A673 (cell line): ENCODE measurements around the gene PSMA2. TPM values are rescaled to one million over a fixed set of nuclear protein-coding genes. Genes with fewer than 3 reads are reported as not detected.

ENCODE experiments used
- BruUV-seq: library from RNA; stranded (reverse); fragments of 400-500 nt; replicated peaks from 2 replicates; lab custom pipeline; 2021; lab: Mats Ljungman, UMichigan
- CTCF ChIA-PET: fragments of 300-600 bp; sonication (Branson Sonifier 250); formaldehyde crosslinking; loops from one replicate; lab custom pipeline; 2022; ENCODE audit warnings: antibody characterized with exemption; lab: Charles Lee
- POLR2A ChIA-PET: fragments of 300-600 bp; sonication (Branson Sonifier 250); formaldehyde crosslinking; loops from one replicate; lab custom pipeline; 2022; ENCODE audit warnings: antibody characterized with exemption; ENCODE audit not compliant: low non-redundant PET; lab: Charles Lee
- DNase-seq: peaks from one replicate; pipeline ENCODE4 v3.0.0-alpha.2; 2015; ENCODE audit warnings: low spot score
- H3K27ac ChIP-seq: fragments of 200-600 bp; sonication (generic); 2 replicates; pipeline ENCODE4 v1.5.1; 2016; ENCODE audit warnings: mixed run types, low read depth, mild to moderate bottlenecking, mixed read lengths, antibody characterized with exemption, low read length; ENCODE audit not compliant: poor library complexity, severe bottlenecking
- H3K27me3 ChIP-seq: fragments of 200-600 bp; sonication (generic); replicated peaks from 2 replicates; pipeline ENCODE4 v1.6.1; 2017; ENCODE audit warnings: mixed run types, low read depth, mild to moderate bottlenecking, mixed read lengths, antibody characterized with exemption, low read length; ENCODE audit not compliant: insufficient read depth, poor library complexity
- H3K36me3 ChIP-seq: fragments of 200-600 bp; sonication (generic); 2 replicates; pipeline ENCODE4 v1.6.1; 2016; ENCODE audit warnings: mixed run types, mild to moderate bottlenecking, mixed read lengths, antibody characterized with exemption, low read length; ENCODE audit not compliant: insufficient read depth, poor library complexity, severe bottlenecking
- H3K4me1 ChIP-seq: fragments of 200-600 bp; sonication (generic); 2 replicates; pipeline ENCODE4 v1.6.1; 2017; ENCODE audit warnings: mixed run types, mild to moderate bottlenecking, mixed read lengths, antibody characterized with exemption, low read length; ENCODE audit not compliant: insufficient read depth, poor library complexity, severe bottlenecking
- H3K4me3 ChIP-seq: fragments of 200-600 bp; sonication (generic); 2 replicates; pipeline ENCODE4 v1.5.1; 2016; ENCODE audit warnings: low read depth, mixed run types, mild to moderate bottlenecking, mixed read lengths, low read length; ENCODE audit not compliant: poor library complexity, severe bottlenecking
- H3K9me3 ChIP-seq: fragments of 200-600 bp; sonication (generic); 2 replicates; pipeline ENCODE4 v1.6.1; 2016; ENCODE audit warnings: mixed run types, low read depth, mild to moderate bottlenecking, mixed read lengths, antibody characterized with exemption, low read length; ENCODE audit not compliant: poor library complexity, severe bottlenecking
- EZH2 ChIP-seq: fragments of 200-600 bp; sonication (generic); IDR thresholded peaks from 2 replicates; pipeline ENCODE4 v1.6.1; 2017; ENCODE audit warnings: borderline replicate concordance, low read depth, mild to moderate bottlenecking, mixed read lengths, antibody characterized with exemption, low read length; ENCODE audit not compliant: poor library complexity, severe bottlenecking
- intact Hi-C: fragments of 100-400 bp; cut with micrococcal nuclease; formaldehyde crosslinking; loops from one replicate; pipeline ENCODE4 v1.10.0; 2022; ENCODE audit not compliant: unreplicated experiment
- total RNA-seq: library from RNA; stranded (reverse); gene quantifications from 2 replicates; pipeline ENCODE4 v1.2.3, GENCODE V29; 2021
- TF ChIP-seq, protein P1 (sequence below): fragments of 300-800, 200-600 bp; sonication (generic); conservative IDR thresholded peaks from 2 replicates; pipeline ENCODE4 v1.5.1; 2017; ENCODE audit warnings: low read depth, mild to moderate bottlenecking, antibody characterized with exemption, low read length, moderate library complexity, mixed read lengths

The PSMA2 gene
- total RNA-seq, 1 experiment from 2014 or later: 193 TPM

DNA sequence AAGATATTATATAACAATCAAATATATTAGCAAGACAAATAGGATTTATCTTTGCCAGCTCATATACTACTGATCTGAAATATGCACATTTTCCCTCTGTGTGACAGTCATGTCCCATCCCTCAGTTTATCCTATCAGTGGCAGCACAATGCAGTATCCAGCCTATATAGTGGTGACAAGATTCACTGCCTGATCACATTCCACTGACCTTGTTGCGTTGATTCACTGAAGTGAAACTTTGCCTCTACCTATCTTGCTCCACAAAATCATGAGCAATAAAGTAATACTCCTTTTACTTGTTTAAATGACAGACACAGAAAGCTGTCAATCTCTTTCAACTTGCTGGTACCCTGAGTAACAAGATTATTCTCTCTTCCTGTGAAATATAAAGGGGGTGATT, 6.3 kb downstream of the PSMA2 start:
- Histone ChIP-seq H3K4me1 (peaks cover 15% of the 10 kb centered on the region), H3K4me3 (no peak overlapping the region), H3K9me3 (no peaks in the 10 kb centered on the region), H3K27me3 (no peaks in the 10 kb centered on the region), H3K36me3 (peaks cover 67% of the 10 kb centered on the region), H3K27ac (no peak overlapping the region)
- TF ChIP-seq EZH2: no peak
- ChIA-PET CTCF (no interaction called here), POLR2A (no interaction called here)
- DNase-seq: no peak
- no TSS peak for BruUV-seq
- intact Hi-C loops: no loop called here

DNA sequence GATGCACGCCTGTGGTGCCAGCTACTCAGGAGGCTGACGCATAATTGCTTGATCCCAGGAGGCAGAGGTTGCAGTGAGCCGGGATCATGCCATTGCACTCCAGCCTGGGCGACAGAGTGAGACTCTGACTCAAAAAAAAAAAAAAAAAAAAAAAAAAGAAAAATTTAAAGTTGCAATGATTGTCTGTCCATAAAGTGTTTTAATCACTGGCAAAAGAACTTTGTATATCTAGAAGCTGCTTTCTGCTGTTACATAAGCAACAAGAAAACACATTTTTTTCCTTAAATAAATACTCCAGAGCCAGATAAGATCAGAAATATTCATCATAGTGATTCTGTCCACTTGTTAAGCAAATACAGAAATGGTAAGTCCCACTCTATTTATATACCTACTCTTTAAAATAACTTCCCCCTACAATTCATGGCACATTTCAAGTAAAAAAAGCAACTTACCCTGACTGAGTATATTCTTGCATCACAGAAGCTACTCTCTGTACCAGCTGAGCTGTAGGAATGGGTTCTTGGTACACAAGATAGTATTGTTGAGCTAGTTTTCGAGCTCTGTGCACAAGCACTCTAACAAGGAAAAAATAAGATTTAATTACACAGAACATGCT, 7.6 kb downstream of the PSMA2 start:
- Histone ChIP-seq H3K4me1 (peaks cover 5% of the 10 kb centered on the region), H3K9me3 (no peaks in the 10 kb centered on the region), H3K27me3 (no peaks in the 10 kb centered on the region), H3K36me3 (peaks cover 80% of the 10 kb centered on the region), H3K27ac (no peak overlapping the region), H3K4me3 (no peak overlapping the region)
- POLR2A ChIA-PET: no interaction called here
- no TSS peak for BruUV-seq
- intact Hi-C loops: no loop called here
- no peak for DNase-seq
- no peak for TF ChIP-seq EZH2
- TF ChIP-seq, protein P1, sequence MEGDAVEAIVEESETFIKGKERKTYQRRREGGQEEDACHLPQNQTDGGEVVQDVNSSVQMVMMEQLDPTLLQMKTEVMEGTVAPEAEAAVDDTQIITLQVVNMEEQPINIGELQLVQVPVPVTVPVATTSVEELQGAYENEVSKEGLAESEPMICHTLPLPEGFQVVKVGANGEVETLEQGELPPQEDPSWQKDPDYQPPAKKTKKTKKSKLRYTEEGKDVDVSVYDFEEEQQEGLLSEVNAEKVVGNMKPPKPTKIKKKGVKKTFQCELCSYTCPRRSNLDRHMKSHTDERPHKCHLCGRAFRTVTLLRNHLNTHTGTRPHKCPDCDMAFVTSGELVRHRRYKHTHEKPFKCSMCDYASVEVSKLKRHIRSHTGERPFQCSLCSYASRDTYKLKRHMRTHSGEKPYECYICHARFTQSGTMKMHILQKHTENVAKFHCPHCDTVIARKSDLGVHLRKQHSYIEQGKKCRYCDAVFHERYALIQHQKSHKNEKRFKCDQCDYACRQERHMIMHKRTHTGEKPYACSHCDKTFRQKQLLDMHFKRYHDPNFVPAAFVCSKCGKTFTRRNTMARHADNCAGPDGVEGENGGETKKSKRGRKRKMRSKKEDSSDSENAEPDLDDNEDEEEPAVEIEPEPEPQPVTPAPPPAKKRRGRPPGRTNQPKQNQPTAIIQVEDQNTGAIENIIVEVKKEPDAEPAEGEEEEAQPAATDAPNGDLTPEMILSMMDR: no peak
- CTCF ChIA-PET: interaction anchor here (0.6 kb wide), 1 partner anchor 985 kb away, joined by 3 read pairs; no protein-coding TSS in a partner anchor

DNA sequence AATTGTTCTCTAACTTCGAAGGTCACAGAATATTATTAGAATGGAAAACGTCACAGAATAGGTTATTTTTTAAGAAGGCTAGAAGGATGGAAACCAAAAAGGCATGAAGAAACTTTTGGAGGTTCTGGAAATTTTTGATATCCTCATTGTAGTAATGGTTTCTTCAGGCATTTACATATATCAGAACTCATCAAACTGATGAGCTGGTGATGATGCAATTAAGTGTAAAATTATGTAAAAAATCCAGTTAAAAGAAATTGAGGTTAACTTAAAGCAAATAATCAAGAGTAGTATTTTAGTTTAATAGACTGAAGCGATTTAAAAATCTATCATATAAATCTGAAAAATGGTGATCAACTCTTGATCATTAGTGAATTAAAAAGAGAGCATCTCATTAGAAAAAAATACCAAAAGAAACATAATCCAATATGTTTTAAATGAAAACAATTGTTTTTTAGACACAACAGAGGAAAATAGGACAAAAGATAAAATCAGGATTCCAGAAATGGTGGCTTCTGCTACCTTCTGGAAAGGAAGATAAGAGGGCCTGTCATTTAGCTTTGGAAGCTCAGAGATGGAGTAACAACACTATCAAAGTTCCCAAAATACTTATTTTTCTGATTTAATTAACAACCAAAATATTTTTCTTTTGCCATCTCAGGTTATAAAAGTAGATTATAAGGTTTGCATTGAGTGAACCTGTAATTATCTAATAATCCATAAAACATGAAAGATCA, 9.8 kb downstream of the PSMA2 start:
- DNase-seq: no peak
- Histone ChIP-seq H3K27me3 (no peaks in the 10 kb centered on the region), H3K36me3 (peaks cover 86% of the 10 kb centered on the region), H3K27ac (no peak overlapping the region), H3K4me3 (no peak overlapping the region), H3K4me1 (no peaks in the 10 kb centered on the region), H3K9me3 (no peaks in the 10 kb centered on the region)
- no TSS peak for BruUV-seq
- ChIA-PET CTCF (no interaction called here), POLR2A (no interaction called here)
- TF ChIP-seq, protein P1: no peak
- TF ChIP-seq EZH2: no peak
- intact Hi-C loops: no loop called here
